Common myeloid progenitor, CD34-positive (primary cell): ENCODE data around the gene GTPBP6.
"Not testable (repeated sequence)": the region's sequence is repeated elsewhere in the genome, so short reads cannot be mapped to it uniquely, and the experiment has no call there.

Source experiments
- CTCF ChIA-PET: fragments of 350-600 bp; sonication (Branson Sonifier 250); formaldehyde crosslinking; loops from one replicate; lab custom pipeline; 2021; ENCODE audit warnings: antibody characterized with exemption; lab: Charles Lee
- POLR2A ChIA-PET: fragments of 350-600 bp; sonication (Branson Sonifier 250); formaldehyde crosslinking; loops from one replicate; lab custom pipeline; 2021; ENCODE audit warnings: antibody characterized with exemption; lab: Charles Lee
- DNase-seq, 3 donors: peaks; one replicate each; pipeline versions ENCODE4 v3.0.0 to v3.0.0-alpha.2; 2013
- H3K27ac ChIP-seq, 2 experiments: 1 replicate in 1 of 2; 2 replicates in 1 of 2; pipeline ENCODE4 v1.7.0; 2013; ENCODE audit warnings: inconsistent platforms in 2 of 2, low read length in 2 of 2, mild to moderate bottlenecking in 2 of 2, low read depth in 1 of 2, moderate library complexity in 1 of 2; ENCODE audit not compliant: severe bottlenecking in 2 of 2, insufficient read depth in 1 of 2, poor library complexity in 1 of 2
- H3K27me3 ChIP-seq, 5 experiments: replicated peaks in 2 of 5; 1 replicate in 3 of 5; 2 replicates in 2 of 5; pipeline versions ENCODE4 v1.6.1 to v1.7.0; 2013; ENCODE audit warnings: low read length in 4 of 5, mild to moderate bottlenecking in 2 of 5, moderate library complexity in 2 of 5, inconsistent platforms in 1 of 5; ENCODE audit not compliant: insufficient read depth in 5 of 5, control insufficient read depth in 4 of 5
- H3K36me3 ChIP-seq, 4 experiments: 1 replicate in 2 of 4; 2 replicates in 2 of 4; pipeline versions ENCODE4 v1.6.1 to v1.7.0; 2013; ENCODE audit warnings: low read length in 3 of 4, control low read depth in 1 of 4, mild to moderate bottlenecking in 1 of 4; ENCODE audit not compliant: control insufficient read depth in 4 of 4, insufficient read depth in 4 of 4
- H3K4me1 ChIP-seq, 4 experiments: 1 replicate in 3 of 4; 2 replicates in 1 of 4; pipeline versions ENCODE4 v1.6.1 to v1.7.1; 2013; ENCODE audit warnings: low read length in 3 of 4, mild to moderate bottlenecking in 3 of 4, control low read depth in 1 of 4, inconsistent platforms in 1 of 4, moderate library complexity in 1 of 4; ENCODE audit not compliant: control insufficient read depth in 4 of 4, insufficient read depth in 4 of 4; ENCODE audit errors: control extremely low read depth in 1 of 4
- H3K4me3 ChIP-seq, 7 experiments: 1 replicate in 4 of 7; 2 replicates in 3 of 7; pipeline versions ENCODE4 v1.5.1 to v1.7.0; 2013; ENCODE audit warnings: mild to moderate bottlenecking in 7 of 7, low read length in 6 of 7, moderate library complexity in 6 of 7, inconsistent platforms in 2 of 7, low read depth in 2 of 7, control low read depth in 1 of 7; ENCODE audit not compliant: insufficient read depth in 4 of 7, control insufficient read depth in 1 of 7; ENCODE audit errors: extremely low read depth in 1 of 7
- H3K9me3 ChIP-seq, 5 experiments: 1 replicate in 4 of 5; 2 replicates in 1 of 5; pipeline versions ENCODE4 v1.6.1 to v1.7.1; 2013; ENCODE audit warnings: low read length in 4 of 5, mild to moderate bottlenecking in 2 of 5, inconsistent platforms in 1 of 5, low read depth in 1 of 5, moderate library complexity in 1 of 5; ENCODE audit not compliant: control insufficient read depth in 4 of 5, insufficient read depth in 2 of 5; ENCODE audit errors: control extremely low read depth in 1 of 5
- WGBS: methylation state at CpG from one replicate; pipeline ENCODE4 v1.1.5; 2013; ENCODE audit not compliant: insufficient coverage; 5-methylcytosine and 5-hydroxymethylcytosine counted together

The GTPBP6 gene

GRCh38 chrX:267771-268261 is 50.8 kb downstream of the GTPBP6 start:
- DNase-seq, result no peak
- H3K4me1 ChIP-seq, result no peaks in the 10 kb centered on the region
- no peak overlapping the region for H3K4me3 ChIP-seq
- POLR2A ChIA-PET, result no interaction called here
- H3K36me3 ChIP-seq, result no peaks in the 10 kb centered on the region
- H3K27ac ChIP-seq, result no peak overlapping the region
- H3K27me3 ChIP-seq, result no peaks in the 10 kb centered on the region
- CTCF ChIA-PET, result no interaction called here
- 94% methylated on average over 30 of the region's 33 CpGs for WGBS
- H3K9me3 ChIP-seq, result no peaks in the 10 kb centered on the region

GRCh38 chrX:265502-265901 is 53.1 kb downstream of the GTPBP6 start:
- ChIA-PET CTCF (no interaction called here), POLR2A (no interaction called here)
- Histone ChIP-seq H3K27ac (no peak overlapping the region), H3K27me3 (no peaks in the 10 kb centered on the region), H3K36me3 (no peaks in the 10 kb centered on the region), H3K4me3 (no peak overlapping the region), H3K9me3 (no peaks in the 10 kb centered on the region), H3K4me1 (peaks cover 0 to 6% (median 0%) of the 10 kb centered on the region in 4 experiments)
- WGBS, result 71% methylated on average over 5 of the region's 8 CpGs
- DNase-seq, result no peak

GRCh38 chrX:264634-265455 is 53.8 kb downstream of the GTPBP6 start:
- Histone ChIP-seq H3K4me3 (no peak overlapping the region), H3K4me1 (peaks cover 0 to 6% (median 0%) of the 10 kb centered on the region in 4 experiments), H3K9me3 (no peaks in the 10 kb centered on the region), H3K27ac (no peak overlapping the region), H3K27me3 (no peaks in the 10 kb centered on the region), H3K36me3 (no peaks in the 10 kb centered on the region)
- ChIA-PET POLR2A (no interaction called here), CTCF (no interaction called here)
- 93% methylated on average over 14 of the region's 16 CpGs for WGBS
- no peak for DNase-seq

GRCh38 chrX:264006-264405 is 54.6 kb downstream of the GTPBP6 start:
- H3K4me3 ChIP-seq, H3K27me3 ChIP-seq, H3K27ac ChIP-seq, DNase-seq, H3K36me3 ChIP-seq, CTCF ChIA-PET, POLR2A ChIA-PET, H3K9me3 ChIP-seq, H3K4me1 ChIP-seq: not testable (repeated sequence)
- WGBS, result 96% methylated on average over 16 of the region's 16 CpGs

GRCh38 chrX:262381-262909 is 56.2 kb downstream of the GTPBP6 start:
- ChIA-PET POLR2A (no interaction called here), CTCF (no interaction called here)
- Histone ChIP-seq H3K4me3 (no peak overlapping the region), H3K27me3 (no peaks in the 10 kb centered on the region), H3K36me3 (no peaks in the 10 kb centered on the region), H3K4me1 (peaks cover 0 to 6% (median 0%) of the 10 kb centered on the region in 4 experiments), H3K9me3 (no peaks in the 10 kb centered on the region), H3K27ac (no peak overlapping the region)
- no peak for DNase-seq
- 94% methylated on average over 8 of the region's 13 CpGs for WGBS

- no peak overlapping the region for H3K4me3 ChIP-seq
- ChIA-PET POLR2A (no interaction called here), CTCF (no interaction called here)
- H3K27ac ChIP-seq, result no peak overlapping the region
- no peaks in the 10 kb centered on the region for H3K9me3 ChIP-seq
- H3K4me1 ChIP-seq, result peaks cover 0 to 6% (median 0%) of the 10 kb centered on the region in 4 experiments
- 95% methylated on average over 7 of the region's 12 CpGs for WGBS
- no peaks in the 10 kb centered on the region for H3K36me3 ChIP-seq
- H3K27me3 ChIP-seq, result no peaks in the 10 kb centered on the region
- DNase-seq, result no peak
Measured at GRCh38 chrX:261919-262352, 56.7 kb downstream of the GTPBP6 start.

GRCh38 chrX:261167-261918 is 57.3 kb downstream of the GTPBP6 start:
- H3K4me1 ChIP-seq, result peaks cover 0 to 6% (median 0%) of the 10 kb centered on the region in 4 experiments
- ChIA-PET CTCF (no interaction called here), POLR2A (no interaction called here)
- H3K27me3 ChIP-seq, result no peaks in the 10 kb centered on the region
- DNase-seq, result no peak
- no peaks in the 10 kb centered on the region for H3K9me3 ChIP-seq
- no peak overlapping the region for H3K27ac ChIP-seq
- H3K36me3 ChIP-seq, result no peaks in the 10 kb centered on the region
- no peak overlapping the region for H3K4me3 ChIP-seq
- 85% methylated on average over 27 of the region's 32 CpGs for WGBS
